Measurements from ENCODE around the gene REM1.

GRCh38 chr20:31476643-31477215 is 1.6 kb downstream of the REM1 start:
- TF ChIP-seq CTCF (IDR thresholded peaks at IDR 0.05 in 4 of 5, conservative IDR thresholded peaks at IDR 0.05 in 1 of 5) (no peak), POLR2A (IDR thresholded peaks at IDR 0.05) (no peak)
